ENCODE results near the gene SUCLG2.
"Not testable (repeated sequence)": the region's sequence is repeated elsewhere in the genome, so short reads cannot be mapped to it uniquely, and the experiment has no call there.

SUCLG2 gene

GRCh38 chr3:67561667-67562394, 92.6 kb downstream of the SUCLG2 start:
- DNase-seq (ENCODE audit: low spot score) (no peak), FAIRE-seq (no peak)

- FAIRE-seq (no peak), DNase-seq (ENCODE audit: low spot score) (no peak)
These were observed 93.1 kb downstream of the SUCLG2 start for GRCh38 chr3:67561266-67561665.

DNA sequence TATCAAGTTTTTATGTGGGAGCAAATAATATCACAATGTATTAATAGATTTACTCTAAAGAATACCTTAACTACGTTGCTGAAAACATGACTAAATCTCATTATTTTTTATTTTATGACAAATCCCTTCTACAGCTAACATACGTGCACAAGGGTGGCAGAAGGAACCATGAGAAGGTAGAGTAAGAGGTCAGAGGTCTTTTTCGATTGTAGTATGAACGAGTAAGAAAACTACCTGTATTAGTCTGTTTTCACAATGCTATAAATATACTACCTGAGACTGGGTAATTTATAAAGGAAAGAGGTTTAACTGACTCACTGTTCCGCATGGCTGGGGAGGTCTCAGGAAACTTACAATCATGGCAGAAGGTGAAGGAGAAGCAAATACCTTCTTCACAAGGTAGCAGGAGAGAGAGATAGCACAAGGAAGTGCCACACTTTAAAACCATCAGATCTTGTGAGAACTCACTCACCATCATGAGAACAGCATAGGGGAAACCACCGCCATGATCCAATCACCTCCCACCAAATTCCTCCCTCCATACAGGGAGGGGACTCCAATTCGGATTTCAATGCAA, 95.3 kb downstream of the SUCLG2 start:
- DNase-seq (ENCODE audit: low spot score) (no peak), FAIRE-seq (no peak)

DNA sequence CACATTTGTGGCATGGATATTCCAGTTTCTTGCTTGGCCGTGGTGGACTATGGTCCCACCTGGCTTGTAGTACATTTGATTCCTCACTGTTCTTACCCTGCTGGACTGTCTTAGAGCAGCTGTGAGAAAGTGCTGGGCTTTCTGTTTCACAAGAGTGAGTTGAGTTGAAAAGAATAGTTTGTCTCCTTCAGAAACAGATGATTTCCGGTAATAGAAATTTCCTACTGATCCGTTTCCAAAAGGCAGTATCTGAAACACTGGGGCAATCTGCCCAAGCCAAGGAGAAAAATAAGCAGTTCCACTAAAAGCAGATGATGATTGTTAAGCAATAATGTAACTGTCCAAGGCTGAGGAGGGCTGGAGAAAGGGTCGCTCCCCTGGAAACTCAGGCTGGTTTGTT, 96.0 kb downstream of the SUCLG2 start:
- FAIRE-seq, result no peak
- no peak for DNase-seq (ENCODE audit: low spot score)

GRCh38 chr3:67557848-67558355, 96.5 kb downstream of the SUCLG2 start:
- DNase-seq (ENCODE audit: low spot score) (no peak), FAIRE-seq (no peak)

DNA sequence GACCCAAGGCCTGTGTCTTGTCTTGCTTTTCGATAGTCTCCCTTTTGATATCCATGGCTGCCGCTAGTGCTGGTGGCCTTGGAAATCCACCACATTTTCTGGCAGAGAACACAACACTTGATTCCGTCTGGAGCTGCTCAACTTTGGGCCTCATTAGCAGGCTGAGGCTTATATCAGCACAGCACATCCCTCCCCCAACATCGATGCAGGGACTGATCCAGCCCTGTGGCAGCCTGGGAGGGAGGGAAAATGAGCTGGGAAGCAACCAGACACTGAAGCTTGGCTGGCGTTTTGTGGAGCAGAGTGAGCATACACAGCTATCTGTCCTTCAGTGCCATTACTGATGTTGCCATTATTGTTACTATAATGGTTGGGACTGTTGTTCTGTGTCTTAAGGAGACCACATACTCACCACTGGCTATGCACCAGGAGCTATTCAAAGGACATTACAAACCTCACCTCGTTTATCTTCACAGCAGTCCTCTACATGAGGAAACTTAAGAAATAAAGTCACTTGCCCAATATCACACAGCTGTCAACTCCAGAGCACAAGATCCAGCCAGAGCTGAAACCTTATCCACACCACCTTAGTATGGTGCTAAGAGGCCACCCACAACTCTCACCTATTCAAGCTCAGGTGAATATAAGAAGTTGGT, 102.9 kb downstream of the SUCLG2 start:
- DNase-seq (ENCODE audit: low spot score) (no peak), FAIRE-seq (no peak)

DNA sequence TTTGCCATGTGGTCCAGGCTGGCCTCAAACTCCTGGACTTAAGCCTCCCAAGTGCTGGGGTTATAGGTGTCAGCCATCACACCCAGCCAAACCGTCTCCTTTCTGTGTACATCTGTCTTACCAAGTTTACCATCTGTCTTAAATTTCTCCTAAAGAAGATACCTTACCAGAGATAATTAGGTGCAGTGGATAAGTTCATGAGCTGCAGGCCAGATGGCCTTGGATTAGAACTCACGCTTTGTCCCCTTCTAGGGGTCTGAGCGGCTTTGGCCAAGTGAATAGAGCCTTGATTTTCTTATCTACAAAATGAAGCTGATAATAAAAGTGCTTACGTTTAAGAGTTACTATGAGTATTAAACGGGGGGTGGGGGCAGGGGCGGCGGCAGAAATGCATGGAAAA, 103.9 kb downstream of the SUCLG2 start:
- FAIRE-seq (no peak), DNase-seq (ENCODE audit: low spot score) (no peak)

- FAIRE-seq; DNase-seq (ENCODE audit: low spot score): not testable (repeated sequence)
These were observed 111.7 kb downstream of the SUCLG2 start for GRCh38 chr3:67542502-67543250.

DNA sequence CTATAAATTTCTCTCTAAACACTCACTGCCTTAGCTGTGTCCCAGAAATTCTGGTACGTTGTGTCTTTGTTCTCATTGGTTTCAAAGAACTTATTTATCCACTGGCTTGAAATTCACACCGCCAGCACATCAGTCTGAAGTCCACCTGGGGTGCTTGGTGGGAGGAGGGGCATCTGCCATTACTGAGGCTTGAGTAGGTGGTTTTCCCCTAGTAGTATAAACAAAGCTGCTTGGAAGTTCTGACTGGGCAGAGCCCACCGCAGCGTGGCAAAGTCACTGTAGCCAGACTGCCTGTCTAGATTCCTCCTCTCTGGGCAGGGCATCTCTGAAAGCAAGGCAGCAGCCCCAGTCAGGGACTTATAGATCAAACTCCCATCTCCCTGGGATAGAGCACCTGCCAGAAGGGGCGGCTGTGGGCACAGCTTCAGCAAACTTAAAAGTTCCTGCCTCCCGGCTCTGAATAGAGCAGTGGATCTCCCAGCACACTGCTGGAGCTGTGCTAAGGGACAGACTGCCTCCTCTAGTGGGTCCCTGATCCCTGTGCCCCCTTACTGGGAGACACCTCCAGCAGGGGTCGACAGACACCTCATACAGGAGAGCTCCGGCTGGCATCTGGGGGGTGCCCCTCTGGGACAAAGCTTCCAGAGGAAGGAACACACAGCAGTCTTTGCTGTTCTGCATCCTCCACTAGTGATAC, 114.1 kb downstream of the SUCLG2 start:
- FAIRE-seq (no peak), DNase-seq (ENCODE audit: low spot score) (no peak)

DNA sequence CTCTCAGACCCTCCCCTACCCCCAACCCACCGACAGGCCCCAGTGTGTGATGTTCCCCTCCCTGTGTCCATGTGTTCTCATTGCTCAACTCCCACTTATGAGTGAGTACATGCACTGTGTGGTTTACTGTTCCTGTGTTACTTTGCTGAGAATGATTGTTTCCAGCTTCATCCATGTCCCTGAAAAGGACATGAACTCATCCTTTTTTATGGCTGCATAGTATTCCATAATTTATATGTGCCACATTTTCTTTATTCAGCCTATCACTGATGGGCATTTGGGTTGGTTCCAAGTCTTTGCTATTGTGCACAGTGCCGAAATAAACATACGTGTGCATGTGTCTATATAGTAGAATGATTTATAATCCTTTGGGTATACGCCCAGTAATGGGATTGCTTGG, 117.2 kb downstream of the SUCLG2 start:
- not testable (repeated sequence) for DNase-seq (ENCODE audit: low spot score); FAIRE-seq

DNA sequence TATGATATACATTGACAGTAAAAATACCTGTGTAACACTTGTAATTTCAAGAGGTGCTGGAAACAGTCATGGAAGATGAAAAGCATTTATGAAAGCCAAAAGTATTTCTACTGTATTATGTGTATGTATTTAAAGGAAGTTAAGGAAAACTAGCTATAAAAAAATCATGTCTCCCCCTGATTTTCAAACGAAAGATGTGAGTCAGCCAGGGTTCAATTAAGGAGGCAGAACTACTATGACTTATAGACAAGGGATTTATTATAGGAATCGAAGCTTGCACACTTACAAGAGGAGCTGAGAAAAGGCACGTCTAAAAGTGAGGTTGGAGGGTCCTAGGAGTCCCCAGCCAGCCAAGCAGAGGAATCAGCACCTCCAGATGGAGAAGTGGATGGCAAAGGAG, 119.4 kb downstream of the SUCLG2 start:
- FAIRE-seq, result no peak
- DNase-seq (ENCODE audit: low spot score), result no peak

GRCh38 chr3:67534594-67534993, 119.8 kb downstream of the SUCLG2 start:
- FAIRE-seq, result no peak
- DNase-seq (ENCODE audit: low spot score), result no peak

GRCh38 chr3:67531181-67532101, 123.0 kb downstream of the SUCLG2 start:
- DNase-seq (ENCODE audit: low spot score) (no peak), FAIRE-seq (no peak)

GRCh38 chr3:67529915-67530314, 124.5 kb downstream of the SUCLG2 start:
- FAIRE-seq, result no peak
- no peak for DNase-seq (ENCODE audit: low spot score)

DNA sequence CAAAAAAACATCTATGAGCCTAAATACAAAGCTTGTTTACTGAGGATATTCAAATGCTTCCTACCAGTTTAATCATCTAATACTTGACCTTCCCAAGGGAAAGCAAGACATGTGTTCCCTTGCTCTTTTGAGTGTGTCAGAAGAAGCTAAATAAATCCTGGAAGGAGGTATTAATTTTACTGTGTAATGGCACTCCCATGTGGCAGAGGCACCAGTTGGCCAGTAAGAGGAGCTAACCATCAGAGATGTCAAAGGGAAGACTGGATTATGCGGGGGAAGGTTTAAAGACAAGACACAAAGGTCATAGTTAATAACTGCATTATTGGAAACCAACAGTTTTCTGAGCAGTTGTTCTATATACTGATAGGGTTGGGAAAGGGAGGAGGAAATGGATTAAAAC, 125.1 kb downstream of the SUCLG2 start:
- FAIRE-seq, result no peak
- DNase-seq (ENCODE audit: low spot score), result no peak

DNA sequence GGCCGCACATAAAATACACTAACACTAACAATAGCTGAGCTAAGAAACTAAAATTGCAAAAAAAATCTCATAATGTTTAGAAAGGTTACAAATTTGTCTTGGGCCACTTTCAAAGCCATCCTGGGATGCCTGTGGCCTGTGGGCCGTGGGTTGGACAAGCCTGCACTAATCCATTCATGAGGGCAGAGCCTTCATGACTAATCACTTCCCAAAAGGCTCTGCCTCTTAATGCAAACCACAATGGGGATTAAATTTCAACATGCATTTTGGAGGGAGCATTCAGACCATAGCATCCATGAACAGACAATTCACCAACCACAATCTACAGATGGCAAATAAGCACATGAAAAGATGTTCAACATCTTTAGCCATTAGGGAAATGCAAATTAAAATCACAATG, 128.2 kb downstream of the SUCLG2 start:
- peak; percentile 75 for FAIRE-seq
- DNase-seq (ENCODE audit: low spot score), result peak; percentile 13

DNA sequence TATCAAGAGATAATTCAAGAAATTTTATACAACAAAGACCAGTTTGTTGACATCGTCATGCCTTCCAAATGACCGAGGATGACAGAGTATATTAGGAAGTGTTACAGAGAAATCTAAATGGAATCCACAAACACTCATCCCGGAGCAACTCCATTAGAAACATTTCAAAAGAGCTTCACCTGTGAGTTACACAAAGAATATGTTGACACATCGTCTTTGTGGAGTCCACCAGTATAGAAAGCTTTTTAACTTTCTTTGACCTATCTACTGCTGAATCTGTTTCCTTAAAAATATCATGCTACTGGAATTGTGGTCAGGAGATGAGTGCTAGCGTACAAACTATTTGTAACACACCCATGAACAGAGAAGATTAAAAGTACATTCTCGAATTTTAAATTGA, 130.4 kb downstream of the SUCLG2 start:
- no peak for FAIRE-seq
- DNase-seq (ENCODE audit: low spot score), result no peak

- no peak for DNase-seq (ENCODE audit: low spot score)
These were observed 132.3 kb downstream of the SUCLG2 start for GRCh38 chr3:67522081-67522480.

GRCh38 chr3:67521053-67521646, 133.3 kb downstream of the SUCLG2 start:
- FAIRE-seq, result no peak

More at GRCh38 chr3:67522081-67522480, 132.3 kb downstream of the SUCLG2 start:
- no peak for FAIRE-seq

GRCh38 chr3:67518236-67518635, 136.2 kb downstream of the SUCLG2 start:
- no peak for DNase-seq (ENCODE audit: low spot score)
- no peak for FAIRE-seq

More at GRCh38 chr3:67521053-67521646, 133.3 kb downstream of the SUCLG2 start:
- DNase-seq (ENCODE audit: low spot score), result no peak
